Esophagus squamous epithelium (tissue), 5 donors: ENCODE results near the gene PCBP1. TPM values are rescaled to one million over a fixed set of nuclear protein-coding genes. Genes with fewer than 3 reads are reported as not detected.
"Not testable (repeated sequence)": the region's sequence is repeated elsewhere in the genome, so short reads cannot be mapped to it uniquely, and the experiment has no call there.

Experiments
- DNase-seq: peaks from one replicate; lab custom pipeline; 2025; lab: John Stamatoyannopoulos, UW
- H3K27ac ChIP-seq, 4 donors: fragments of 200-600 bp; sonication (generic); one replicate each; pipeline ENCODE4 v1.5.1; 2016 to 2019; ENCODE audit warnings: mild to moderate bottlenecking in 1 of 4
- H3K27me3 ChIP-seq, 4 donors: fragments of 200-600 bp; sonication (generic); 1 replicate in 3 of 4; 2 replicates in 1 of 4; pipeline versions ENCODE4 v1.5.1 to v1.6.0; 2017 to 2021; ENCODE audit warnings: antibody characterized with exemption in 1 of 4
- H3K36me3 ChIP-seq, 3 donors: fragments of 200-600 bp; sonication (generic); one replicate each; pipeline ENCODE4 v1.5.1; 2016 to 2019
- H3K4me1 ChIP-seq, 3 donors: fragments of 200-600 bp; sonication (generic); one replicate each; pipeline ENCODE4 v1.5.1; 2017 to 2019
- H3K4me3 ChIP-seq, 4 donors: fragments of 200-600 bp; sonication (generic); 1 replicate in 3 of 4; 2 replicates in 1 of 4; pipeline ENCODE4 v1.5.1; 2016 to 2019; ENCODE audit warnings: mild to moderate bottlenecking in 2 of 4, moderate library complexity in 1 of 4
- H3K9me3 ChIP-seq, 3 donors: fragments of 200-600 bp; sonication (generic); one replicate each; pipeline ENCODE4 v1.5.1; 2016 to 2019
- CTCF ChIP-seq, 6 experiments: fragments of 450-650 bp in 4 of 6; fragments of 200-600 bp in 2 of 6; sonication (generic) in 2 of 6; IDR thresholded peaks; one replicate each; pipeline ENCODE4 v1.5.1; 2016 to 2019; ENCODE audit warnings: antibody characterized with exemption in 6 of 6, mild to moderate bottlenecking in 4 of 6, moderate library complexity in 4 of 6
- POLR2A ChIP-seq, 4 donors: fragments of 450-650 bp; IDR thresholded peaks; one replicate each; pipeline ENCODE4 v1.6.1; 2017; ENCODE audit warnings: antibody characterized with exemption in 4 of 4, mild to moderate bottlenecking in 4 of 4, moderate library complexity in 3 of 4
- WGBS, 2 donors: methylation state at CpG; one replicate each; pipeline ENCODE4 v1.1.5; 2018; 5-methylcytosine and 5-hydroxymethylcytosine counted together
- intact Hi-C: fragments of 100-400 bp; cut with DNase I; formaldehyde crosslinking; loops from one replicate; pipeline ENCODE4 v1.15.0; 2022
- total RNA-seq, 4 donors: library from RNA; depleted of rRNA; stranded (reverse); fragments of >200 nt; gene quantifications; one replicate each; pipeline ENCODE4 v1.1.0, GENCODE V29; 2016
- donor health status: DM: yes; HTN: yes; CAD: no.

Gene PCBP1
- total RNA-seq, 4 donors from 2014 or later = 96.8 to 205 (median 177) TPM

GRCh38 chr2:70047451-70047850, 39.8 kb upstream of the PCBP1 start:
- DNase-seq = no peak
- Histone ChIP-seq H3K4me3 (no peak overlapping the region), H3K27ac (peak overlapping the region; percentile 60 to 81 (median 75)), H3K9me3 (no peaks in the 10 kb centered on the region), H3K36me3 (peaks cover 0 to 67% (median 0%) of the 10 kb centered on the region in 3 donors), H3K4me1 (peaks cover 0 to 36% (median 10%) of the 10 kb centered on the region in 3 donors), H3K27me3 (no peaks in the 10 kb centered on the region)
- intact Hi-C loops = no loop called here
- 88 to 94% methylated on average over 5 of the region's 5 CpGs for WGBS, 2 donors
- TF ChIP-seq CTCF (IDR thresholded peaks at IDR 0.05) (no peak), POLR2A (IDR thresholded peaks at IDR 0.05) (no peak)

- Histone ChIP-seq H3K4me3 (no peak overlapping the region), H3K27ac (peak overlapping the region in 2 of 4 donors; percentile 33 to 56), H3K4me1 (peaks cover 0 to 34% (median 10%) of the 10 kb centered on the region in 3 donors), H3K27me3 (no peaks in the 10 kb centered on the region), H3K36me3 (peaks cover 0 to 85% (median 0%) of the 10 kb centered on the region in 3 donors), H3K9me3 (no peaks in the 10 kb centered on the region)
- intact Hi-C loops = no loop called here
- TF ChIP-seq CTCF (IDR thresholded peaks at IDR 0.05) (no peak), POLR2A (IDR thresholded peaks at IDR 0.05) (no peak)
- no peak for DNase-seq
- 71 to 86% methylated on average over 1 of the region's 1 CpG for WGBS, 2 donors
These were observed 38.0 kb upstream of the PCBP1 start for GRCh38 chr2:70049255-70049654.

- Histone ChIP-seq H3K4me3 (no peak overlapping the region), H3K27me3 (no peaks in the 10 kb centered on the region), H3K4me1 (peaks cover 0 to 20% (median 2%) of the 10 kb centered on the region in 3 donors), H3K36me3 (peaks cover 0 to 97% (median 8%) of the 10 kb centered on the region in 3 donors), H3K27ac (no peak overlapping the region), H3K9me3 (no peaks in the 10 kb centered on the region)
- TF ChIP-seq POLR2A (IDR thresholded peaks at IDR 0.05) (no peak), CTCF (IDR thresholded peaks at IDR 0.05) (no peak)
- 76% methylated on average over 5 of the region's 5 CpGs for WGBS, 2 donors
- no peak for DNase-seq
- intact Hi-C loops = no loop called here
These were observed 36.4 kb upstream of the PCBP1 start for GRCh38 chr2:70050631-70051425.

GRCh38 chr2:70055259-70055658, 32.0 kb upstream of the PCBP1 start:
- intact Hi-C loops, H3K4me1 ChIP-seq, H3K27ac ChIP-seq, H3K4me3 ChIP-seq, DNase-seq, H3K27me3 ChIP-seq, H3K9me3 ChIP-seq: not testable (repeated sequence)
- WGBS, 2 donors = 95 to 96% methylated on average over 4 of the region's 4 CpGs
- H3K36me3 ChIP-seq = peaks cover 6 to 100% (median 8%) of the 10 kb centered on the region in 3 donors

- H3K4me1 ChIP-seq = peaks cover 0 to 7% (median 0%) of the 10 kb centered on the region in 3 donors
- H3K4me3 ChIP-seq = no peak overlapping the region
- TF ChIP-seq CTCF (IDR thresholded peaks at IDR 0.05) (no peak), POLR2A (IDR thresholded peaks at IDR 0.05) (no peak)
- 86 to 96% methylated on average over 1 to 2 of the region's 2 CpGs for WGBS, 2 donors
- H3K9me3 ChIP-seq = no peaks in the 10 kb centered on the region
- peak overlapping the region in 2 of 4 donors; percentile 31 to 57 for H3K27ac ChIP-seq
- intact Hi-C loops = no loop called here
- DNase-seq = no peak
- peaks cover 5 to 95% (median 6%) of the 10 kb centered on the region in 3 donors for H3K36me3 ChIP-seq
- H3K27me3 ChIP-seq = no peaks in the 10 kb centered on the region
These were observed 26.0 kb upstream of the PCBP1 start for GRCh38 chr2:70061317-70061716.
